Sigmoid colon (tissue), 7 donors: ENCODE results near the gene SEC16A. TPM values are rescaled to one million over a fixed set of nuclear protein-coding genes. Genes with fewer than 3 reads are reported as not detected.

Experiments used
- DNase-seq: peaks from one replicate; pipeline ENCODE4 v3.0.0-alpha.2; 2019
- H3K27ac ChIP-seq, 4 donors: fragments of 200-600 bp; sonication (generic); one replicate each; pipeline ENCODE4 v1.5.1; 2016 to 2019; ENCODE audit warnings: mild to moderate bottlenecking in 1 of 4
- H3K27me3 ChIP-seq, 3 donors: fragments of 200-600 bp; sonication (generic); one replicate each; pipeline ENCODE4 v1.5.1; 2019; ENCODE audit warnings: mild to moderate bottlenecking in 1 of 3
- H3K36me3 ChIP-seq, 4 donors: fragments of 200-600 bp; sonication (generic); one replicate each; pipeline ENCODE4 v1.5.1; 2016 to 2019
- H3K4me1 ChIP-seq, 4 donors: fragments of 200-600 bp; sonication (generic); one replicate each; pipeline ENCODE4 v1.5.1; 2017 to 2019
- H3K4me3 ChIP-seq, 4 donors: fragments of 200-600 bp; sonication (generic); one replicate each; pipeline ENCODE4 v1.5.1; 2017 to 2019; ENCODE audit warnings: mild to moderate bottlenecking in 2 of 4, moderate library complexity in 1 of 4
- H3K9me3 ChIP-seq, 4 donors: fragments of 200-600 bp in 3 of 4; sonication (generic) in 3 of 4; one replicate each; pipeline versions ENCODE4 v1.5.1 to v1.6.1; 2013 to 2019
- CTCF ChIP-seq, 4 experiments: fragments of 450-650 bp in 3 of 4; fragments of 200-600 bp in 1 of 4; IDR thresholded peaks; one replicate each; pipeline ENCODE4 v1.5.1; 2016 to 2019; ENCODE audit warnings: antibody characterized with exemption in 4 of 4, mild to moderate bottlenecking in 3 of 4, moderate library complexity in 2 of 4
- EP300 ChIP-seq, 4 donors: sonication (generic); formaldehyde crosslinking; IDR thresholded peaks; one replicate each; pipeline ENCODE4 v1.6.1; 2017; ENCODE audit warnings: antibody characterized with exemption in 4 of 4
- POLR2A ChIP-seq, 2 donors: fragments of 450-650 bp; IDR thresholded peaks; one replicate each; pipeline ENCODE4 v1.6.1; 2016; ENCODE audit warnings: antibody characterized with exemption in 2 of 2, mild to moderate bottlenecking in 2 of 2, moderate library complexity in 2 of 2
- POLR2AphosphoS5 ChIP-seq, 4 donors: sonication (generic); formaldehyde crosslinking; IDR thresholded peaks; one replicate each; pipeline ENCODE4 v1.6.1; 2017; ENCODE audit warnings: antibody characterized with exemption in 4 of 4
- WGBS, 2 donors: extraction: QIAGEN DNeasy Blood & Tissue Kit; methylation state at CpG; one replicate each; pipeline ENCODE4 v1.1.7; 2013; 5-methylcytosine and 5-hydroxymethylcytosine counted together
- intact Hi-C: fragments of 100-400 bp; cut with DNase I; formaldehyde crosslinking; loops from one replicate; pipeline ENCODE4 v1.15.1; 2023
- polyA plus RNA-seq, 3 donors: library from polyadenylated mRNA; stranded (reverse); fragments of 200-250 nt; gene quantifications; one replicate each; pipeline ENCODE4 v1.2.3, GENCODE V29; 2013
- total RNA-seq, 4 donors: library from RNA; depleted of rRNA; stranded (reverse); fragments of >200 nt; gene quantifications; one replicate each; pipeline ENCODE4 v1.1.0, GENCODE V29; 2016
- donor health status: healthy with polysubstance abuse.
- donor health status: Bipolar disorder and iron deficiency.
- donor health status: healthy.

SEC16A gene
- total and polyA plus RNA-seq, 7 donors, result 22.8 to 57.0 (median 27.5) TPM

DNA sequence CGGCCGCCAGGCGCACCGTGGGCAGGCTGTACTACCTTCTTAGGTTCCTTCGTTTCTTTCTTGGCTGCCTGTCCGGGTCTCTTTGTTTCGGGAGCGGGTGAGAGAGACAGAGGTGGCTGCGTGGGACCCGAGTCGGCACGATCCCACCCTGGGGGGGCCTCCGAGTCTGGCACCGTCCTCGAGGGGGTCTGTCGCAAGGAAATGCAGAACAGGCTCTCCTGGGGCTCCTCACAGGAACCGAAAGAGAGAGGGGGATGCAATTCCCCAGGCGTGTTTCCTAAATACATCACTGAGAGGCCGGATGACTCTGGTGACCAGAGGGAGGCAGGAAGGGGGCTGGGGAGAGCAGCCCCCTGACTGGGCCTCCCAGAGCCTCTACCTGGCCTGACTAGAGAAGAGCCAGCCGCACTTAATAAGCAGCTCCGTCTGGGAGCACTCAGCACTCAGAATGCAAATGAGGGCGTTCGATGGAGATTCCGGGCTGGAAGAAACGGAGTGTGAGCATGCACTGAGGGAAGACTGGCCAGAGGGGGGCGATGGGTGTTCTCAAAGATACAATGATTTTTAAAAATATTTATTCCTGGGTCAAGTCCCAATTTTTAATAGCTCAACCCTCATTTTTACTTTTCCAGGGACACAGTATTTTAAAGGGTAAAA, 31.5 kb downstream of the SEC16A start:
- TF ChIP-seq EP300 (IDR thresholded peaks at IDR 0.05) (no peak), CTCF (IDR thresholded peaks at IDR 0.05) (no peak), POLR2A (IDR thresholded peaks at IDR 0.05) (no peak), POLR2AphosphoS5 (IDR thresholded peaks at IDR 0.05) (no peak)
- Histone ChIP-seq H3K4me3 (no peak overlapping the region), H3K36me3 (peaks cover 59 to 97% (median 78%) of the 10 kb centered on the region in 4 donors), H3K4me1 (no peaks in the 10 kb centered on the region), H3K9me3 (no peaks in the 10 kb centered on the region), H3K27ac (no peak overlapping the region), H3K27me3 (no peaks in the 10 kb centered on the region)
- WGBS, 2 donors, result 94% methylated on average over 26 of the region's 26 CpGs
- DNase-seq, result no peak
- intact Hi-C loops, result no loop called here

- no peak overlapping the region for H3K27ac ChIP-seq
- no peaks in the 10 kb centered on the region for H3K4me1 ChIP-seq
- TF ChIP-seq POLR2AphosphoS5 (IDR thresholded peaks at IDR 0.05), result no peak
- no peak for TF ChIP-seq POLR2A (IDR thresholded peaks at IDR 0.05)
- no peak for TF ChIP-seq CTCF (IDR thresholded peaks at IDR 0.05)
- TF ChIP-seq EP300 (IDR thresholded peaks at IDR 0.05), result no peak
- no peaks in the 10 kb centered on the region for H3K27me3 ChIP-seq
- intact Hi-C loops, result no loop called here
- H3K9me3 ChIP-seq, result no peaks in the 10 kb centered on the region
- no peak for DNase-seq
- no peak overlapping the region for H3K4me3 ChIP-seq
- H3K36me3 ChIP-seq, result peaks cover 49 to 97% (median 66%) of the 10 kb centered on the region in 4 donors
- WGBS, 2 donors, result 92% methylated on average over 3 of the region's 3 CpGs
Observed at GRCh38 chr9:136448655-136449054, 34.2 kb downstream of the SEC16A start.

GRCh38 chr9:136447173-136447778, 35.6 kb downstream of the SEC16A start:
- TF ChIP-seq POLR2A (IDR thresholded peaks at IDR 0.05), result no peak
- no peak for TF ChIP-seq POLR2AphosphoS5 (IDR thresholded peaks at IDR 0.05)
- no peak for TF ChIP-seq CTCF (IDR thresholded peaks at IDR 0.05)
- no peak for TF ChIP-seq EP300 (IDR thresholded peaks at IDR 0.05)
- intact Hi-C loops, result no loop called here
- 95 to 96% methylated on average over 27 of the region's 27 CpGs for WGBS, 2 donors
- Histone ChIP-seq H3K27ac (no peak overlapping the region), H3K4me1 (no peaks in the 10 kb centered on the region), H3K9me3 (no peaks in the 10 kb centered on the region), H3K36me3 (peaks cover 53 to 99% (median 70%) of the 10 kb centered on the region in 4 donors), H3K27me3 (no peaks in the 10 kb centered on the region), H3K4me3 (no peak overlapping the region)
- DNase-seq, result no peak

DNA sequence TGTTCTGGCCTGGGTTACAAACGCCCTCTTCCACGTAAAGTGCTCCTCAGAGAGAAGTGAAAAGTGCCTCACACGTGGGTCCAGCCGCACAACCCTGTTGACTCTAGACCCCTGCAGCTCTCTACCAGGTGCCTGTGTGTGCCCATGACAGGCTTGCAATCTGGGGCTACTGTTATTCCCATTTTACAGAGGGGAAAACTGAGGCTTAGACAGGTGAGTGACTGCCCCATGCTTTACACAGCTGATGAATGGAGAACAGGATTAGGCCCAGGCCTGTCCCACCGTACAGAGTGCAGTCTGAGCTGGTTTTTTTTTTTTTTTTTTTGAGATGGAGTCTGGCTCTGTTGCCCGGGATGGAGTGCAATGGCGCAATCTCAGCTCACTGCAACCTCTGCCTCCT, 37.0 kb downstream of the SEC16A start:
- no peaks in the 10 kb centered on the region for H3K4me1 ChIP-seq
- no peak for DNase-seq
- intact Hi-C loops, result no loop called here
- no peaks in the 10 kb centered on the region for H3K27me3 ChIP-seq
- no peak overlapping the region for H3K27ac ChIP-seq
- no peaks in the 10 kb centered on the region for H3K9me3 ChIP-seq
- peaks cover 56 to 100% (median 69%) of the 10 kb centered on the region in 4 donors for H3K36me3 ChIP-seq
- TF ChIP-seq POLR2AphosphoS5 (IDR thresholded peaks at IDR 0.05) (no peak), CTCF (IDR thresholded peaks at IDR 0.05) (no peak), EP300 (IDR thresholded peaks at IDR 0.05) (no peak), POLR2A (IDR thresholded peaks at IDR 0.05) (no peak)
- 93 to 95% methylated on average over 7 of the region's 7 CpGs for WGBS, 2 donors
- H3K4me3 ChIP-seq, result no peak overlapping the region
